Right atrium auricular region (tissue), 2 donors: ENCODE results near the gene BCL7A. TPM values are rescaled to one million over a fixed set of nuclear protein-coding genes. Genes with fewer than 3 reads are reported as not detected.
A peak's percentile ranks its signal among the peaks of the same experiment; 100 is the strongest.

Experiments
- DNase-seq: peaks from one replicate; pipeline ENCODE4 v3.0.0-alpha.2; 2019; ENCODE audit warnings: low spot score
- H3K27ac ChIP-seq, 2 donors: fragments of 200-600 bp; sonication (generic); 1 replicate in 1 of 2; 2 replicates in 1 of 2; pipeline ENCODE4 v1.5.1; 2016 to 2019
- H3K27me3 ChIP-seq, 2 donors: fragments of 200-600 bp; sonication (generic); one replicate each; pipeline versions ENCODE4 v1.5.1 to v1.6.0; 2017 to 2019
- H3K36me3 ChIP-seq: fragments of 200-600 bp; sonication (generic); one replicate; pipeline ENCODE4 v1.5.1; 2016
- H3K4me1 ChIP-seq, 2 donors: fragments of 200-600 bp; sonication (generic); one replicate each; pipeline versions ENCODE4 v1.5.1 to v1.6.0; 2017 to 2019
- H3K4me3 ChIP-seq, 2 donors: fragments of 200-600 bp; sonication (generic); 1 replicate in 1 of 2; 2 replicates in 1 of 2; pipeline ENCODE4 v1.5.1; 2017 to 2019; ENCODE audit warnings: mild to moderate bottlenecking in 1 of 2, moderate library complexity in 1 of 2
- H3K9me3 ChIP-seq, 2 donors: fragments of 200-600 bp; sonication (generic); one replicate each; pipeline ENCODE4 v1.5.1; 2019
- CTCF ChIP-seq, 2 donors: fragments of 200-600 bp; sonication (generic); IDR thresholded peaks; one replicate each; pipeline ENCODE4 v1.5.1; 2019; ENCODE audit warnings: antibody characterized with exemption in 2 of 2
- total RNA-seq, 2 donors: library from RNA; depleted of rRNA; stranded (reverse); fragments of >200 nt; gene quantifications; one replicate each; pipeline ENCODE4 v1.1.0, GENCODE V29; 2016

Gene BCL7A
- total RNA-seq, 2 donors from 2014 or later, result 11.5 to 21.2 TPM

- no peaks in the 10 kb centered on the region for H3K27me3 ChIP-seq
- H3K4me1 ChIP-seq, result peaks cover 0 to 94% of the 10 kb centered on the region in 2 donors
- H3K9me3 ChIP-seq, result no peaks in the 10 kb centered on the region
- no peak overlapping the region for H3K4me3 ChIP-seq
- TF ChIP-seq CTCF (IDR thresholded peaks at IDR 0.05), result no peak
- DNase-seq, result no peak
- peak overlapping the region in 1 of 2 donors; percentile 46 for H3K27ac ChIP-seq
- H3K36me3 ChIP-seq, result no peaks in the 10 kb centered on the region
Observed at GRCh38 chr12:122094735-122095631, 73.3 kb downstream of the BCL7A start.

GRCh38 chr12:122096014-122096413, 74.3 kb downstream of the BCL7A start:
- Histone ChIP-seq H3K27ac (peak overlapping the region; percentile 87 to 96), H3K36me3 (no peaks in the 10 kb centered on the region), H3K9me3 (no peaks in the 10 kb centered on the region), H3K4me3 (no peak overlapping the region), H3K27me3 (no peaks in the 10 kb centered on the region), H3K4me1 (peaks cover 0 to 94% of the 10 kb centered on the region in 2 donors)
- DNase-seq, result no peak
- no peak for TF ChIP-seq CTCF (IDR thresholded peaks at IDR 0.05)

DNA sequence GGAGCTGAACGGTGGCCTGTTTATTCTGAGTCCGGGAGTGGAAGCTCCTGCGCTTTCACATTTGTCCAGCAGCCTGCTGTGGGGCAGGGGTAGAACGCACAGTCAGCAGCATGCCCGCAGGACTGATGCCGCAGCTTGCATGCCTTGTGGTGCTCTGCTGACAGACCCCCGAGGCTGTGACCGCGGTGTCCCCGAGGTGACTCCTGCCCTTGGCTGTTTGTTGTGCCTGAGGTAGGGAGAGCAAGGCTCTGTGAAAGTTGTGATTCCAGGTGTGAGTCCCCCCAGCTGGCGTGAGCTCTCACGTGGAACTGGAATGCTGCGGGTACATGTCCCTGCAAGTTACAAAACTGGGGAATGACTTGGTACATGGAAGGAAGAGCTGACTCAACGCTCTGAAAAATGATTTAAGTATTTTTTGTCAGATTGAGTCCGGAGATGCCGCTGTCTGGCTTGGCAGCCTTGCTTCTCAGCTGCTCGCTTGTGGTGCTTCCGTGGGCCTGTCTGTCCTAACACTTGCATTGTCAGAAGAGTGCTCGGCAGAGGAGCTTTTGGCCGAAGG, 75.0 kb downstream of the BCL7A start:
- Histone ChIP-seq H3K36me3 (no peaks in the 10 kb centered on the region), H3K27me3 (no peaks in the 10 kb centered on the region), H3K4me1 (peaks cover 0 to 90% of the 10 kb centered on the region in 2 donors), H3K9me3 (no peaks in the 10 kb centered on the region), H3K27ac (peak overlapping the region; percentile 87 to 96), H3K4me3 (no peak overlapping the region)
- no peak for TF ChIP-seq CTCF (IDR thresholded peaks at IDR 0.05)
- no peak for DNase-seq

DNA sequence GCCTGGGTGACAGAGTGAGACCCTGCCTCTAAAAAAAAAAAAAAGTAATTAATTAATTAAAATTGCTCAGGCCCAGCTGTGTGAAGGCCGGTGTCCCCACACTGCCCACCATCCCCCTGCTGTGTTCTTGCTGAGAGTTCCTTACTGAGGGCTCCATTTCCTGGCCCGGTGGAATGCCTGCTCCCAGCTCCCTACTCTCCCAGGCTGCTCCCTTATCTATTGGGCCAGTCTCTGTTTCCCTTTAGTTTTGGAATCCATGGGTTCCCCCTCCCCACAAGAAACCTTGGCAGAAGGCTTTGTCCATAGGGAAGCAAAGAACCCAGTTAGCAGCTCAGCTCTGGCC, 75.9 kb downstream of the BCL7A start:
- H3K4me3 ChIP-seq, result peak overlapping the region in 1 of 2 donors; percentile 10
- no peaks in the 10 kb centered on the region for H3K36me3 ChIP-seq
- DNase-seq, result no peak
- peak overlapping the region; percentile 87 to 96 for H3K27ac ChIP-seq
- peaks cover 0 to 87% of the 10 kb centered on the region in 2 donors for H3K4me1 ChIP-seq
- no peaks in the 10 kb centered on the region for H3K27me3 ChIP-seq
- H3K9me3 ChIP-seq, result no peaks in the 10 kb centered on the region
- TF ChIP-seq CTCF (IDR thresholded peaks at IDR 0.05), result no peak

DNA sequence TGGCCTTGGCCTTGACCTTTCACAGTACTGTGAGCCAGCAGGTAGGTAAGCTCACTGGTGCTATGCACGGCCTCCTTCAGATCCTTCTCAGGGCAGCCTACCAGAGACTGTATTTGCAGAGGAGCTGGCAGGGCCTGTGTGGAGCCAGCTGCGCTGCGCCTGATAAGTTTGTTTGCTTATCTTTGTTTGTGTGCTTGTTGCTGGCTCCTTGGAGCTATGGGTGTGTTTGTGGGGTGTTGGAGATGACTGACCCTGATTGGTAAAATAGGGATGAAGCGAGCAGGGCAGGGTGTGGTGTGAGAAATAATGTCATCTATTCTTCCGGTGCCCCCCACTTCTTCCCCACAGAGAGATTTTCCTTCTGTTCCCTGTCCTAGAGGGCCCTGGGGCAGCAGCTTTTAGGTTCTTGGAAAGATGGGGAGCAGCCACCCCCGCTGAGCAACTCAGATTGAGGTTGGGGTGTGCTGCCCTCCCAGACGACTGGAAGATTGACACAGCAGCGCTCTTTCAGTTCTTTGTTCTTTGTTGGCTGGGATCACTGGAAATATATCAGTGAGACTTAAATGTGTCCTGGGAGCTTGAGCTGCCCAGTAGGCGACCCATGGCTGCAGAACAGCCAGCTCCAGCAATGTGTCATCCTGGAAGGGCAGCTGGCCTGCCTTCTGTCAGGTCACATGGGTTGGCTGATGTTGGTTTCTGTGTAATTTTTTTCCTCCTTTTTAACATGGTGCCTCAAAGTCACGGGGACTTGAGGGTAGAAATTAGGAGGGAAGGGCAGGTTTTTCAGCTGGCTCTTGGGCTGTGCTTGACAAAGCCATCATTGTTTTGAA, 76.5 kb downstream of the BCL7A start:
- peak; percentile 86 for DNase-seq
- Histone ChIP-seq H3K27ac (peak overlapping the region; percentile 87 to 96), H3K4me1 (peaks cover 0 to 82% of the 10 kb centered on the region in 2 donors), H3K4me3 (peak overlapping the region; percentile 10 to 11), H3K36me3 (no peaks in the 10 kb centered on the region), H3K27me3 (no peaks in the 10 kb centered on the region), H3K9me3 (no peaks in the 10 kb centered on the region)
- no peak for TF ChIP-seq CTCF (IDR thresholded peaks at IDR 0.05)
